22Rv1 (cell line): Measurements from ENCODE around the gene DMD.

Experiments
- ZFX ChIP-seq: fragments of 450-650 bp; IDR thresholded peaks from 2 replicates; pipeline ENCODE4 v1.6.1; 2017; ENCODE audit warnings: antibody characterized with exemption, borderline replicate concordance
- TF ChIP-seq, protein P1 (sequence below): fragments of 450-650 bp; IDR thresholded peaks from 2 replicates; pipeline ENCODE4 v1.5.1; 2017; ENCODE audit warnings: mild to moderate bottlenecking

DNA sequence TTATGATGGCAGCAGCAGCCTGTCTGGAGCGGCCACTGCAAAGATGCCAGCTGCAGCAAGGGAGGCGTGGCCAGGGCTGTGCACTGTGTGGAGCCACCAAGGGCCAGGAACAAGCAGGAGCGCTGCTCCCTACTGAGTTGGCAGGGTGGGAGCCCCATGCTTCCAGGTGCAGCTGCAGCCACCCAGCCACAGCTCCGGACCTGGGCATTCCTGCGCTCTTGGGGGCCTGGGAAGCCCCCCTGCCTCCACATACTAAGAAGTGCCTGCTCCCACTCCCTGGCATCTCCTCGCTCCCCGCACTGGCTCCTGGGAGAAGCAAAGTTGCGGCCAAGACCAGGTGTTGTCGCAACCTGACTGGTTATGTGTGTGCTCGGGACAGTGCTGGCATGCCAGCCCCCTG is 619.8 kb downstream of the DMD start:
- TF ChIP-seq, protein P1, sequence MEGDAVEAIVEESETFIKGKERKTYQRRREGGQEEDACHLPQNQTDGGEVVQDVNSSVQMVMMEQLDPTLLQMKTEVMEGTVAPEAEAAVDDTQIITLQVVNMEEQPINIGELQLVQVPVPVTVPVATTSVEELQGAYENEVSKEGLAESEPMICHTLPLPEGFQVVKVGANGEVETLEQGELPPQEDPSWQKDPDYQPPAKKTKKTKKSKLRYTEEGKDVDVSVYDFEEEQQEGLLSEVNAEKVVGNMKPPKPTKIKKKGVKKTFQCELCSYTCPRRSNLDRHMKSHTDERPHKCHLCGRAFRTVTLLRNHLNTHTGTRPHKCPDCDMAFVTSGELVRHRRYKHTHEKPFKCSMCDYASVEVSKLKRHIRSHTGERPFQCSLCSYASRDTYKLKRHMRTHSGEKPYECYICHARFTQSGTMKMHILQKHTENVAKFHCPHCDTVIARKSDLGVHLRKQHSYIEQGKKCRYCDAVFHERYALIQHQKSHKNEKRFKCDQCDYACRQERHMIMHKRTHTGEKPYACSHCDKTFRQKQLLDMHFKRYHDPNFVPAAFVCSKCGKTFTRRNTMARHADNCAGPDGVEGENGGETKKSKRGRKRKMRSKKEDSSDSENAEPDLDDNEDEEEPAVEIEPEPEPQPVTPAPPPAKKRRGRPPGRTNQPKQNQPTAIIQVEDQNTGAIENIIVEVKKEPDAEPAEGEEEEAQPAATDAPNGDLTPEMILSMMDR, result no peak
- TF ChIP-seq ZFX, result no peak
